ENCODE results near the gene SMARCA2. TPM values are rescaled to one million over a fixed set of nuclear protein-coding genes. Genes with fewer than 3 reads are reported as not detected.

SMARCA2 gene
- total and polyA plus RNA-seq, 10 of the 15 experiments (the other 5 are each of a cell fraction or from before 2014, with no cell fraction given): 100 to 392 (median 204) TPM

GRCh38 chr9:2014696-2015580 lies at the start of gene SMARCA2 (continued):
- TF ChIP-seq SUZ12 (IDR thresholded peaks at IDR 0.05; ENCODE audit: unreplicated experiment) (no peak), ZNF622 (IDR thresholded peaks at IDR 0.05) (no peak), IRF5 (IDR thresholded peaks at IDR 0.05; ENCODE audit: borderline replicate concordance) (no peak), HSF1 (IDR thresholded peaks at IDR 0.05; ENCODE audit: low read depth, low read length) (no peak), DPF2 (IDR thresholded peaks at IDR 0.05) (peak; percentile 99), ZBTB4 (CRISPR knock-in tag; IDR thresholded peaks at IDR 0.05) (no peak), TAF1 (IDR thresholded peaks at IDR 0.05; ENCODE audit: borderline replicate concordance, low read depth, low read length) (peak; percentile 94), SKIL (IDR thresholded peaks at IDR 0.05; ENCODE audit: low read depth, poor library complexity, severe bottlenecking) (no peak), TCF3 (IDR thresholded peaks at IDR 0.05; ENCODE audit: borderline replicate concordance, insufficient read depth, low read depth, low read length) (0 out of 2 replicates have a peak, but pooled peaks have one; percentile 10), FOXK2 (IDR thresholded peaks at IDR 0.05) (no peak), NFIC (IDR thresholded peaks at IDR 0.05; ENCODE audit: low read depth, low read length) (no peak), POLR2AphosphoS5 (IDR thresholded peaks at IDR 0.05; ENCODE audit: low read length) (peak; percentile 96), ZNF687 (IDR thresholded peaks at IDR 0.05) (no peak), RAD21 (IDR thresholded peaks at IDR 0.05; ENCODE audit: insufficient read depth, low read depth, low read length) (no peak)

Measured in GM12878 (cell line).